Caco-2 (cell line): ENCODE measurements around the gene RBBP7. TPM values are rescaled to one million over a fixed set of nuclear protein-coding genes. Genes with fewer than 3 reads are reported as not detected.

Source experiments
- BruUV-seq: library from RNA; stranded (reverse); fragments of 400-500 nt; replicated peaks from 2 replicates; lab custom pipeline; 2021; lab: Mats Ljungman, UMichigan
- CTCF ChIA-PET: fragments of 300-600 bp; sonication (Branson Sonifier 250); formaldehyde crosslinking; loops from one replicate; lab custom pipeline; 2022; ENCODE audit warnings: antibody characterized with exemption; lab: Charles Lee
- POLR2A ChIA-PET: fragments of 300-600 bp; sonication (Branson Sonifier 250); formaldehyde crosslinking; loops from one replicate; lab custom pipeline; 2022; ENCODE audit warnings: antibody characterized with exemption; lab: Charles Lee
- DNase-seq, 2 experiments: peaks; one replicate each; pipeline versions ENCODE4 v3.0.0 to v3.0.0-alpha.2; 2020 to 2022
- H3K27me3 ChIP-seq: replicated peaks from 2 replicates; pipeline ENCODE4 v1.6.0; 2011; ENCODE audit warnings: low read length; ENCODE audit not compliant: control insufficient read depth, insufficient read depth
- H3K36me3 ChIP-seq: 2 replicates; pipeline ENCODE4 v1.5.1; 2011; ENCODE audit warnings: low read length; ENCODE audit not compliant: control insufficient read depth, insufficient read depth
- H3K4me1 ChIP-seq: fragments of 250-450 bp; sonication (Bioruptor Pico); 2 replicates; pipeline ENCODE4 v1.5.1; 2020; ENCODE audit warnings: mild to moderate bottlenecking
- H3K4me3 ChIP-seq: 2 replicates; pipeline ENCODE4 v1.5.1; 2011; ENCODE audit warnings: low read depth, mild to moderate bottlenecking, control low read depth, low read length
- H3K9me3 ChIP-seq: fragments of 250-450 bp; sonication (Bioruptor Pico); 2 replicates; pipeline ENCODE4 v1.5.1; 2020; ENCODE audit warnings: mild to moderate bottlenecking, moderate library complexity
- H3K27ac Mint-ChIP-seq: one replicate; pipeline ENCODE4 v1.8.0; 2022; ENCODE audit warnings: mixed read lengths; ENCODE audit not compliant: unreplicated experiment
- H3K27me3 Mint-ChIP-seq: one replicate; pipeline ENCODE4 v1.8.0; 2022; ENCODE audit warnings: mixed read lengths; ENCODE audit not compliant: insufficient read depth, unreplicated experiment
- H3K36me3 Mint-ChIP-seq: one replicate; pipeline ENCODE4 v1.8.0; 2022; ENCODE audit warnings: mild to moderate bottlenecking, mixed read lengths; ENCODE audit not compliant: insufficient read depth, unreplicated experiment
- H3K4me1 Mint-ChIP-seq: one replicate; pipeline ENCODE4 v1.8.0; 2022; ENCODE audit warnings: low read depth, mixed read lengths; ENCODE audit not compliant: unreplicated experiment
- H3K4me3 Mint-ChIP-seq: one replicate; pipeline ENCODE4 v1.8.0; 2022; ENCODE audit warnings: mild to moderate bottlenecking, moderate library complexity, mixed read lengths; ENCODE audit not compliant: unreplicated experiment
- H3K9me3 Mint-ChIP-seq: one replicate; pipeline ENCODE4 v1.8.0; 2022; ENCODE audit warnings: mixed read lengths; ENCODE audit not compliant: unreplicated experiment
- CTCF ChIP-seq, 2 experiments: fragments of 200-600 bp in 1 of 2; IDR thresholded peaks; 1 replicate in 1 of 2; 2 replicates in 1 of 2; pipeline versions ENCODE4 v1.5.1 to v1.8.0; 2011 to 2022; ENCODE audit warnings: antibody characterized with exemption in 1 of 2, control low read depth in 1 of 2, inconsistent platforms in 1 of 2, low read depth in 1 of 2, low read length in 1 of 2, mild to moderate bottlenecking in 1 of 2, moderate library complexity in 1 of 2; ENCODE audit not compliant: insufficient read depth in 1 of 2, severe bottlenecking in 1 of 2, unreplicated experiment in 1 of 2
- intact Hi-C: fragments of 100-400 bp; cut with micrococcal nuclease; formaldehyde crosslinking; loops from one replicate; pipeline ENCODE4 v1.10.0; 2022; ENCODE audit not compliant: unreplicated experiment
- total RNA-seq: library from RNA; stranded (reverse); gene quantifications from 2 replicates; pipeline ENCODE4 v1.2.3, GENCODE V29; 2022

The RBBP7 gene
- total RNA-seq, 1 experiment from 2014 or later = 131 TPM

DNA sequence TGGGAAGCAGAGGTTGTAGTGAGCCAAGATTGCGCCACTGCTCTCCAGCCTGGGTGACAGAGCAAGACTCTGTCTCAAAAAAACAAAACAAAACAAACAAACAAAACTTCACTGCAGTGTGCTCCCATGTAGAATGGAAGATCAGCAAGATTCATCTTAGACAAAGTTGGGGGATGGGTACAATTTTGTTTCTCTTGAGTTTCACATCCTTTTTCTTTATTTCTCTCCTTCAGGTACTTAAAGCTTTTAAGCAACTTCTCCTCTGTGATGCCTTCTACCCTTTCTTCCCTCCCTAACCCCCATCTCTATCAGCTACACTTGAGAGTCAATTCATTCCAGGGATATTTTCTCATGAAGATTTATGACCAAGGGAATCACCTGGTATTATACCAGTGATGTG lies 15.5 kb upstream of the RBBP7 start:
- no peaks in the 10 kb centered on the region for H3K9me3 ChIP-seq
- Mint-ChIP-seq H3K9me3 (no peaks in the 10 kb centered on the region), H3K4me1 (no peaks in the 10 kb centered on the region), H3K27me3 (peaks cover 3% of the 10 kb centered on the region), H3K27ac (no peak overlapping the region), H3K36me3 (no peaks in the 10 kb centered on the region), H3K4me3 (no peak overlapping the region)
- no peaks in the 10 kb centered on the region for H3K36me3 ChIP-seq
- ChIA-PET POLR2A (no interaction called here), CTCF (interaction anchor here (1.9 kb wide), 1 partner anchor 161 kb away, joined by 8 read pairs; no protein-coding TSS in a partner anchor)
- TF ChIP-seq CTCF (IDR thresholded peaks at IDR 0.05; ENCODE audit: insufficient read depth in 1 of 2, low read depth in 1 of 2, low read length in 1 of 2, severe bottlenecking in 1 of 2, unreplicated experiment in 1 of 2) = no peak
- DNase-seq = no peak
- BruUV-seq = no TSS peak
- H3K27me3 ChIP-seq = no peaks in the 10 kb centered on the region
- H3K4me3 ChIP-seq = no peak overlapping the region
- intact Hi-C loops = no loop called here
- H3K4me1 ChIP-seq = no peaks in the 10 kb centered on the region

- Mint-ChIP-seq H3K4me3 (peak overlapping the region; percentile 73), H3K9me3 (no peaks in the 10 kb centered on the region), H3K27ac (no peak overlapping the region), H3K27me3 (peaks cover 3% of the 10 kb centered on the region), H3K36me3 (no peaks in the 10 kb centered on the region), H3K4me1 (no peaks in the 10 kb centered on the region)
- DNase-seq = no peak
- H3K4me1 ChIP-seq = no peaks in the 10 kb centered on the region
- H3K9me3 ChIP-seq = no peaks in the 10 kb centered on the region
- H3K4me3 ChIP-seq = no peak overlapping the region
- TF ChIP-seq CTCF (IDR thresholded peaks at IDR 0.05; ENCODE audit: insufficient read depth in 1 of 2, low read depth in 1 of 2, low read length in 1 of 2, severe bottlenecking in 1 of 2, unreplicated experiment in 1 of 2) = no peak
- ChIA-PET CTCF (interaction anchor here (1.0 to 2.2 kb wide), 5 partner anchors 8 to 199 kb away, joined by 3 to 42 read pairs (median 3); no protein-coding TSS in a partner anchor), POLR2A (no interaction called here)
- no TSS peak for BruUV-seq
- H3K36me3 ChIP-seq = no peaks in the 10 kb centered on the region
- H3K27me3 ChIP-seq = no peaks in the 10 kb centered on the region
- intact Hi-C loops = loop anchor here (1.0 kb wide), 2 partner anchors 9 to 163 kb away; no protein-coding TSS in a partner anchor
Measured at GRCh38 chrX:16883487-16883804, 13.3 kb upstream of the RBBP7 start.

DNA sequence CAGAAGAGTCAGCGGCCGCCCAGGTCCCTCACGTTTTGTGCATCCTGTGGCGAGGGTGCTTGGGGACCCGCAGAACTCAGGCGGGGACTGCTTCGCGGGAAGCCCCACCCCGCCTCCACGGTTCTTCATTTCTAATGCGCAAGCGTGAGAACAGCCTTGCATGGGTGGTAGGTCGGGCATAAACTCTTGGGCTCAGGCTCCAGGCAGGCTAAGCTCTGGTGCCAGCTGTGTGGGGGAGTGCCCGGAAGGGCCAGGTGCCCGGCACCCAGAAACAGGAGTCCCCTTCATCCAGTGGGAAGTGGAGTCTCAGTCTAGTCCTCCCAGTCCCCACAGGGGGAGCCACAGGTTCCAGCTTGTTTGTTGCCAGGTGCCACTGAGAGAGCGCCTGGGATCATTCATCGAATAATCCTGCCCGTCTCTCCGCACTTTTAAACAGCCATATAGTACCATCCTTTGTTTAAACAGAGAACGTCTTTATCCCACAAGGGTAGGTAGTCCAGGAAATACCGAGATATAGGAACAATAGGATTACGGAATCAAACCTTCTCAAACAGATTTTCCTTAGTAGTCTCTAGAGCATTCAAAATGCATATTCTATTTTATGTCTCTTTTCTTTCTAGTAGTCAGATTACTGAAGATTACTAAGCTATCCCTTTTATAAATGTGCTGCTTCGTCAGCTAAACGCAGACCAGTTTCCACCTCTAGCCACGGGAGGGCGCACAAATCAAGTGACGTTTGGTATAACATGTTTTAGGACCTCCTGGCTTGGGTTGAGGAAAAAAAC lies 12.7 kb upstream of the RBBP7 start:
- Histone ChIP-seq H3K27me3 (no peaks in the 10 kb centered on the region), H3K36me3 (no peaks in the 10 kb centered on the region), H3K9me3 (no peaks in the 10 kb centered on the region), H3K4me3 (peak overlapping the region; percentile 48), H3K4me1 (no peaks in the 10 kb centered on the region)
- ChIA-PET CTCF (interaction anchor here (0.6 to 2.2 kb wide), 9 partner anchors 8 to 199 kb away, joined by 3 to 42 read pairs (median 4); partner anchors contain the start of genes RBBP7 and REPS2), POLR2A (no interaction called here)
- DNase-seq = peak; percentile 57 to 59
- intact Hi-C loops = loop anchor here (1.0 kb wide), 2 partner anchors 9 to 163 kb away; no protein-coding TSS in a partner anchor
- Mint-ChIP-seq H3K27me3 (peaks cover 3% of the 10 kb centered on the region), H3K4me1 (no peaks in the 10 kb centered on the region), H3K36me3 (no peaks in the 10 kb centered on the region), H3K27ac (no peak overlapping the region), H3K9me3 (no peaks in the 10 kb centered on the region), H3K4me3 (peak overlapping the region; percentile 73)
- no TSS peak for BruUV-seq
- TF ChIP-seq CTCF (IDR thresholded peaks at IDR 0.05; ENCODE audit: insufficient read depth in 1 of 2, low read depth in 1 of 2, low read length in 1 of 2, severe bottlenecking in 1 of 2, unreplicated experiment in 1 of 2) = peak; percentile 47 to 67
